Mononuclear cell (primary cell): ENCODE measurements around the gene NTRK1. TPM values are rescaled to one million over a fixed set of nuclear protein-coding genes. Genes with fewer than 3 reads are reported as not detected.

ENCODE experiments used
- H3K27me3 ChIP-seq: 2 replicates; pipeline ENCODE4 v1.6.0; 2011; ENCODE audit warnings: low read length, control low read depth; ENCODE audit not compliant: insufficient read depth
- H3K4me1 ChIP-seq: 2 replicates; pipeline ENCODE4 v1.5.1; 2011; ENCODE audit warnings: mild to moderate bottlenecking, low read length, control low read depth; ENCODE audit not compliant: insufficient read depth
- H3K4me3 ChIP-seq: 2 replicates; pipeline ENCODE4 v1.5.1; 2011; ENCODE audit warnings: mild to moderate bottlenecking, low read length, moderate library complexity
- H3K9me3 ChIP-seq: 2 replicates; pipeline ENCODE4 v1.5.1; 2011; ENCODE audit warnings: low read depth, mild to moderate bottlenecking, control low read depth, low read length
- total RNA-seq: library from RNA; depleted of rRNA; stranded (reverse); fragments of >200 nt; gene quantifications from one replicate; pipeline ENCODE4 v1.2.3, GENCODE V29; 2012

The NTRK1 gene
- total RNA-seq, 1 donor, result 0.31 TPM

GRCh38 chr1:156892190-156893047 lies 31.8 kb downstream of the NTRK1 start:
- Histone ChIP-seq H3K27me3 (peaks cover 33% of the 10 kb centered on the region), H3K4me3 (no peak overlapping the region)

GRCh38 chr1:156893048-156893953 lies 32.6 kb downstream of the NTRK1 start, which contains the start of gene PEAR1:
PEAR1 (plus strand) TSS chr1:156893718; CDS start chr1:156903927, 10,209 bp downstream.
- Histone ChIP-seq H3K4me1 (peaks cover 18% of the 10 kb centered on the region), H3K9me3 (no peaks in the 10 kb centered on the region), H3K4me3 (no peak within 1 kb of the TSS), H3K27me3 (peaks cover 33% of the 10 kb centered on the region)

More at GRCh38 chr1:156892190-156893047, 31.8 kb downstream of the NTRK1 start:
- peaks cover 18% of the 10 kb centered on the region for H3K4me1 ChIP-seq
- H3K9me3 ChIP-seq, result no peaks in the 10 kb centered on the region

GRCh38 chr1:156894001-156894400 lies 33.3 kb downstream of the NTRK1 start:
- Histone ChIP-seq H3K9me3 (no peaks in the 10 kb centered on the region), H3K27me3 (peaks cover 33% of the 10 kb centered on the region), H3K4me1 (peaks cover 18% of the 10 kb centered on the region), H3K4me3 (no peak overlapping the region)

- H3K4me1 ChIP-seq, result peaks cover 18% of the 10 kb centered on the region
- H3K27me3 ChIP-seq, result peaks cover 33% of the 10 kb centered on the region
- H3K4me3 ChIP-seq, result no peak overlapping the region
- no peaks in the 10 kb centered on the region for H3K9me3 ChIP-seq
Measured at GRCh38 chr1:156894711-156895454, 34.2 kb downstream of the NTRK1 start.

GRCh38 chr1:156895455-156895812 lies 34.8 kb downstream of the NTRK1 start:
- H3K4me1 ChIP-seq, result peaks cover 18% of the 10 kb centered on the region
- H3K27me3 ChIP-seq, result peaks cover 30% of the 10 kb centered on the region
- H3K4me3 ChIP-seq, result no peak overlapping the region
- H3K9me3 ChIP-seq, result no peaks in the 10 kb centered on the region

GRCh38 chr1:156895927-156896326 lies 35.3 kb downstream of the NTRK1 start:
- Histone ChIP-seq H3K4me3 (no peak overlapping the region), H3K4me1 (peaks cover 18% of the 10 kb centered on the region), H3K9me3 (no peaks in the 10 kb centered on the region), H3K27me3 (peaks cover 28% of the 10 kb centered on the region)

GRCh38 chr1:156896490-156897033 lies 35.9 kb downstream of the NTRK1 start:
- Histone ChIP-seq H3K27me3 (peaks cover 22% of the 10 kb centered on the region), H3K9me3 (no peaks in the 10 kb centered on the region), H3K4me3 (no peak overlapping the region), H3K4me1 (peaks cover 18% of the 10 kb centered on the region)

- H3K4me3 ChIP-seq, result no peak overlapping the region
- peaks cover 16% of the 10 kb centered on the region for H3K27me3 ChIP-seq
- no peaks in the 10 kb centered on the region for H3K9me3 ChIP-seq
- peaks cover 11% of the 10 kb centered on the region for H3K4me1 ChIP-seq
Measured at GRCh38 chr1:156897078-156897825, 36.6 kb downstream of the NTRK1 start.

- no peaks in the 10 kb centered on the region for H3K9me3 ChIP-seq
- H3K27me3 ChIP-seq, result peaks cover 12% of the 10 kb centered on the region
- no peak overlapping the region for H3K4me3 ChIP-seq
- H3K4me1 ChIP-seq, result peaks cover 2% of the 10 kb centered on the region
Measured at GRCh38 chr1:156898161-156898566, 37.5 kb downstream of the NTRK1 start.

- Histone ChIP-seq H3K9me3 (no peaks in the 10 kb centered on the region), H3K4me3 (no peak overlapping the region), H3K27me3 (peaks cover 4% of the 10 kb centered on the region), H3K4me1 (no peaks in the 10 kb centered on the region)
Measured at GRCh38 chr1:156898971-156899664, 38.5 kb downstream of the NTRK1 start.

- no peaks in the 10 kb centered on the region for H3K9me3 ChIP-seq
- no peaks in the 10 kb centered on the region for H3K27me3 ChIP-seq
- H3K4me3 ChIP-seq, result no peak overlapping the region
- H3K4me1 ChIP-seq, result no peaks in the 10 kb centered on the region
Measured at GRCh38 chr1:156899956-156900718, 39.5 kb downstream of the NTRK1 start.

- Histone ChIP-seq H3K4me1 (no peaks in the 10 kb centered on the region), H3K27me3 (no peaks in the 10 kb centered on the region), H3K4me3 (no peak overlapping the region), H3K9me3 (no peaks in the 10 kb centered on the region)
Measured at GRCh38 chr1:156900896-156901589, 40.4 kb downstream of the NTRK1 start.
